Stimulated activated CD8-positive, alpha-beta memory T cell treated with anti-CD3 and anti-CD28 coated beads, Interleukin-2, amount 100 ng/mL, for 1 hour (primary cell): ENCODE measurements around the gene LGMN.
"Not testable (repeated sequence)": the region's sequence is repeated elsewhere in the genome, so short reads cannot be mapped to it uniquely, and the experiment has no call there.

Source experiments
- DNase-seq, 2 donors: peaks; one replicate each; pipeline ENCODE4 v3.0.0-alpha.2; 2020; ENCODE audit warnings: low read depth in 2 of 2

LGMN gene

DNA sequence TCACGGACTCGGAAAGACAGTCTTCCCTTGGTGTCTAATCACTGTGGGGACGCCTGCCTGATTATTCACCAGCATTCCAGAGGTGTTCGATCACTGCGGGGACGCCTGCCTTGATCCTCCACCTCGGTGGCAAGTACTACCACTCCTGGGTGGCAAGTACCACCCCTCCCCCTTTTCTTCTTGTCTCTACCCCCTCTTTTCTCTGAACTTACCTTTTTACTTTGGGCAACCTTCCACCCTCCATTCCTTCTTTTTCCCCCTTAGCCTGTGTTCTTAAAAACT lies 12.0 kb upstream of the LGMN start:
- DNase-seq, result no peak

GRCh38 chr14:92759679-92760523 lies 11.5 kb upstream of the LGMN start:
- DNase-seq, result no peak

DNA sequence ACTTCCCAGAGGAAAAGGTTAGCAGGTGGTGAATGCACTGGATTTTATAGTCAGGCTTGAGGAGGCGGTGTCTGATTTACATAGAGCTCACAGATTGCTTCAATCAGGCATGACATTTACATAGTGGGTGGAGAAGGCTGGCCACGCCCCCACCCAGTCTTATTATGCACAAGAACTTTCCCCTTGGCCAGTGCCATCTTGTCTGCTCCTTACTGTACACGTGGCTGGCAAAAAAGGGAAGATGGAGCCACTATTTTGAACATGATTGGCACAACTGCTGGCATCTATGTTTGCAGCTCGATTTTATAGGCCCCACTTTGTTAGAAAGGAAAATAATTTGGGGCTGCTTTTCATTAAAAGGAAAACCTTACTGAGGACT lies 10.9 kb upstream of the LGMN start:
- DNase-seq, result no peak

DNA sequence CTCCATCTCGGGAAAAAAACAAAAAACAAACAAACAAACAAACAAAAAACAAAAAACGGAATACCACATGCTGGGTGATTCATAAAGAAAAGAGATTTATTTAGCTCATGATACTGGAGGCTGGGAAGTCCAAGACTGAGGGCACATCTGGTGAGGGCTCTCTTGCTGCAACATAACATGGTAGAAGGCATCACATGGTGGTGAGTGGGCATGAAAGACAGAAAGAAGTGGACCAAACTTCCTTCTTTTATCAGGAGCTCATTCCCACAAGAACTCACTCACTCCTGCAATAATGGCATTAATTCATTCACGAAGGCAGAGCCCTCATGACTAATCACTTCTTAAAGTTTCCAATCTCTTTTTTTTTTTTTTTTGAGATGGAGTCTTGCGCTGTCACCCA lies 8.0 kb upstream of the LGMN start:
- DNase-seq, result no peak

GRCh38 chr14:92755495-92755894 lies 7.1 kb upstream of the LGMN start:
- no peak for DNase-seq

GRCh38 chr14:92754966-92755365 lies 6.5 kb upstream of the LGMN start:
- DNase-seq, result no peak

DNA sequence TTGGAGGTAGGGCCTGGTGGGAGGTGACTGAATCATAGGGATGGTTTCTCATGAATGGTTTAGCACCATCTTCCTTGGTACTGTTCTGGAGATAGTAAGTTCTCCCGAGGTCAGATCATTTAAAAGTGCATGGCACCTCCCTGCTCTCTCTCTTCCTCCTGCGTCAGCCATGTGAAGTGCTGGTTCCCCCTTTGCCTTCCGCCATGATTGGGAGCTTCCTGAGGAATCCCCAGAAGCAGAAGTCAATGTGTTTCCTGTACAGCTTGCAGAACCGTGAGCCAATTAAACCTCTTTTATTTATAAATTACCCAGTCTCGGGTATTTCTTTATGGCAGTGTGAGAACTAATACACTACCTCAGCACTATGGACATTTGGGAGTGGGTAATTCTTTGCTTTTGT lies 4.8 kb upstream of the LGMN start:
- no peak for DNase-seq

GRCh38 chr14:92751819-92752218 lies 3.4 kb upstream of the LGMN start:
- DNase-seq, result no peak

- no peak for DNase-seq
Observed at GRCh38 chr14:92750994-92751400, 2.6 kb upstream of the LGMN start.

GRCh38 chr14:92750222-92750728 lies 1.8 kb upstream of the LGMN start:
- DNase-seq, result not testable (repeated sequence)

GRCh38 chr14:92747701-92748258 lies 647 bp downstream of the LGMN start:
- DNase-seq, result no peak

GRCh38 chr14:92744198-92744597 lies 4.2 kb downstream of the LGMN start:
- DNase-seq, result no peak

DNA sequence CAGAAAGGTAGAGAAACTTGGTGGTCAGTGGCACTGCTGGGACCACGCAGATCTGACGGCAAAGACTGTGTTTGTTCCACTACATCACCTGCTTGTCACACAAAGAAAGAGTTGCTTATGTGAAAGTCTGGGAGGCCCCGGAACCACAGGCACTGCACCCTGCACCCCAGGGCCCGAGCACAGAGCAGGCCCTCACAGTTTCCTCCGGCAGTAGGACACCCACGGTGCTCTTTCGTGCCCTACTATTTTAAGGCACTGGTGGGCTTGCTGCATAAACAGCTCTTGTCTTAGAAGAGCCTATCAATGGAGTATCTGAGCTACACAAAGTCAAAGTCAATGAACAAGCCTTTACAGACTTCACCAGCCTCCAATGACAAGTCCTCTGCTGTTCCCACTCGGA lies 8.0 kb downstream of the LGMN start:
- no peak for DNase-seq

- DNase-seq, result no peak
Observed at GRCh38 chr14:92737619-92738188, 10.7 kb downstream of the LGMN start.

- DNase-seq, result no peak
Observed at GRCh38 chr14:92737206-92737605, 11.2 kb downstream of the LGMN start.

DNA sequence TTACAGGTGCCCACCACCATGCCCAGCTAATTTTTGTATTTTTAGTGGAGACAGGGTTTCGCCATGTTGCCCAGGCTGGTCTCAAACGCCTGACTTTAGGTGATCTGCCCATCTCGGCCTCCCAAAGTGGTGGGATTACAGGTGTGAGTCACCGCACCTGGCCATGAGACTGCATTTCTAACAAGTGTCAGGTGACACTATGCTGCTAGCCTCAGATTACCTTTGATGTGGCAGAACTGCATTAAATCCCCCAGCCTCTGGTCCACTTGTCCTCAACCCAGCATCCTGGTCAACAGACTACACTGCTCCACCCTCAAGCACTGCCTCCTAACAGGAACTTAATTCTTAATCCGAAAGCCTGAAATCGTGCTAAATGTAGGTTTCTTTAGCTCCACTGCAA lies 13.1 kb downstream of the LGMN start:
- DNase-seq, result no peak

- DNase-seq, result no peak
Observed at GRCh38 chr14:92734618-92735017, 13.8 kb downstream of the LGMN start.

GRCh38 chr14:92733007-92733406 lies 15.4 kb downstream of the LGMN start:
- no peak for DNase-seq

DNA sequence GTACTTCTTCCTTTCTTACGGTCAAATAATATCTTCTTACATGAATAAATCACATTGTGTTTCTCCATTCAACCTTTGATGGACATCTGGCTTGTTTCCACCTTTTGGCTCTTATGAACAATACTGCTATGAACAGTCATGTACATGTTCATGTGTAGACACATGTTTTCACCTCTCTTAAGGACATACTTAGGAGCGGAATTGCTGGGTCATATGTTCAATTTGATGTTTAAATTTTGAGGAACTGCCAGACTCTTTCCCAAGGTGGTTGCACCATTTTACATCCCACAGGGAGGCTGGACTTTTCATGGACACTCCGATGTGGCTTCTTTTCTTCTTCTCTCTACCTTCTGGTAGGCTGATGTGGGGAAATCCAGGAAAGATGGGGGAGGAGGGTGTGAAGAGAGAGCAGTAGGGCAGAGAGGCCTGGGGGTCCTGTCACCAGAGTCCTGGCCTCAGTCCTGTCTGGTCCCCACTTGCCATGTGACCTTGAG lies 16.8 kb downstream of the LGMN start:
- no peak for DNase-seq

- DNase-seq, result no peak
Observed at GRCh38 chr14:92729634-92730358, 18.6 kb downstream of the LGMN start.

DNA sequence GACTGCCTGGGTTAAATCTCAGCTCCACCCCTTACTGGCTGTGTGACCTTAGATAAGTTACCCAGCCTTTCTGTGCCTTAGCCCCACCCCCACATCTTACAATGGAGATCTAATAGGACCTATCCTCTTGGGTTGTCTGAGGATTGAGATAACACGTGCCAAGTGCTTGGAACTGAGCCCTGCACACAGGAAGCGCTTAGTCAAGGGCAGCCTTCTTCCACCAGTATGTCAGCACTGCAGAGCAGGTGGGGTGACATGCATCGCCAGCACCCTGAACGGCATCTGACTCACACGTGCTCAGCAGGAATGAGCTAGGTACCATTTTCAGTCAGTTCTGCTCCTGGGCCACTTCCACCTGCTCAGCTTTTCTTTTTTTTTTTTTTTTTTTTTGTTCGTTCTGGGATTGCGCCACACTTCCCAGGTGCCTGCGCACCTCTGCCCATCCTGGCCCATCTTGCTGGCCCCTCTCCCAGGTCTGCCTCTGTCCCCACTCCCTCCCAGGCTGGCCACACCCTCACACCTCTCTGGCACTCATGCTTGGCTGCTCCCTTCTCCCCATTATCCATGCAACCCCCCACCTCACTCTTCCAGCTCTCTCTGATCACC lies 19.6 kb downstream of the LGMN start:
- DNase-seq, result no peak

DNA sequence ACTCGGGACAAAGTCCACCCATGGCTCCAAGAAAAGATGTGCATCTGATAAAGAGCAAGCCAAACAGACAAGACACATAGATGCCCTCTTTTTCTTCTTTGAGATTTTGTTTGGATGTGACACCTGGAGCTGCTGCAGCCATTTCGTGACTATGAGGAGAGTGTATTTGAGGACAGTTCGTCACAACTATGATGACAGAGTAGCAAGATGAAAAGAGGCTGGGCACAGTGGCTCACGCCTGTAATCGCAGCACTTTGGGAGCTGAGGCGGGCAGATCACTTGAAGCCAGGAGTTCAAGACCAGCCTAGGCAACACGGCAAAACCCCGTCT lies 21.5 kb downstream of the LGMN start:
- DNase-seq, result no peak
